C4-2B (cell line): Measurements from ENCODE around the gene ZNF565.

Experiments used
- CTCF ChIP-seq: fragments of 450-650 bp; conservative IDR thresholded peaks from 2 replicates; pipeline ENCODE4 v1.5.1; 2017; ENCODE audit warnings: mild to moderate bottlenecking
- ZFX ChIP-seq: fragments of 450-650 bp; IDR thresholded peaks from 2 replicates; pipeline ENCODE4 v1.6.1; 2017

- TF ChIP-seq CTCF (no peak), ZFX (no peak)
These were observed 41.6 kb downstream of the ZNF565 start for GRCh38 chr19:36172852-36173251.
